Stimulated activated CD8-positive, alpha-beta memory T cell treated with anti-CD3 and anti-CD28 coated beads, Interleukin-7, amount 100 ng/mL, for 4 hours (primary cell): ENCODE results near the gene GRPEL1.

ENCODE experiments used
- DNase-seq, 2 donors: peaks; one replicate each; pipeline ENCODE4 v3.0.0-alpha.2; 2020; ENCODE audit warnings: low read depth in 2 of 2

Gene GRPEL1

GRCh38 chr4:7066006-7066405, 1.9 kb downstream of the GRPEL1 start:
- no peak for DNase-seq

- no peak for DNase-seq
Measured at GRCh38 chr4:7063362-7063761, 4.5 kb downstream of the GRPEL1 start.

- DNase-seq, result no peak
Measured at GRCh38 chr4:7062816-7063215, 5.0 kb downstream of the GRPEL1 start.

- DNase-seq, result no peak
Measured at GRCh38 chr4:7061815-7062214, 6.0 kb downstream of the GRPEL1 start.

- DNase-seq, result no peak
Measured at GRCh38 chr4:7060346-7061150, 7.3 kb downstream of the GRPEL1 start.

- DNase-seq, result no peak
Measured at GRCh38 chr4:7059662-7060061, 8.2 kb downstream of the GRPEL1 start.

- no peak for DNase-seq
Measured at GRCh38 chr4:7058792-7059191, 9.1 kb downstream of the GRPEL1 start.

- DNase-seq, result no peak
Measured at GRCh38 chr4:7055990-7056325, 11.9 kb downstream of the GRPEL1 start.

- no peak for DNase-seq
Measured at GRCh38 chr4:7055111-7055989, 12.5 kb downstream of the GRPEL1 start.

- DNase-seq, result no peak
Measured at GRCh38 chr4:7054106-7054880, 13.6 kb downstream of the GRPEL1 start.

- no peak for DNase-seq
Measured at GRCh38 chr4:7052923-7053715, 14.7 kb downstream of the GRPEL1 start.

GRCh38 chr4:7052313-7052712, 15.6 kb downstream of the GRPEL1 start:
- DNase-seq, result no peak

- DNase-seq, result no peak
Measured at GRCh38 chr4:7051905-7052304, 16.0 kb downstream of the GRPEL1 start.

GRCh38 chr4:7051144-7051495, 16.7 kb downstream of the GRPEL1 start:
- no peak for DNase-seq

GRCh38 chr4:7050481-7051143, 17.3 kb downstream of the GRPEL1 start:
- no peak for DNase-seq

- DNase-seq, result no peak
Measured at GRCh38 chr4:7049739-7050138, 18.1 kb downstream of the GRPEL1 start.

GRCh38 chr4:7049295-7049694, 18.6 kb downstream of the GRPEL1 start:
- no peak for DNase-seq

GRCh38 chr4:7048642-7049041, 19.2 kb downstream of the GRPEL1 start:
- DNase-seq, result no peak

- DNase-seq, result no peak
Measured at GRCh38 chr4:7046971-7047370, 20.9 kb downstream of the GRPEL1 start.

GRCh38 chr4:7045961-7046921, 21.6 kb downstream of the GRPEL1 start:
- DNase-seq, result no peak
